ENCODE measurements around the gene LRRC28. TPM values are rescaled to one million over a fixed set of nuclear protein-coding genes. Genes with fewer than 3 reads are reported as not detected.

Gene LRRC28
- total and polyA plus RNA-seq, 2 experiments from 2014 or later: 24.9 to 45.5 TPM

DNA sequence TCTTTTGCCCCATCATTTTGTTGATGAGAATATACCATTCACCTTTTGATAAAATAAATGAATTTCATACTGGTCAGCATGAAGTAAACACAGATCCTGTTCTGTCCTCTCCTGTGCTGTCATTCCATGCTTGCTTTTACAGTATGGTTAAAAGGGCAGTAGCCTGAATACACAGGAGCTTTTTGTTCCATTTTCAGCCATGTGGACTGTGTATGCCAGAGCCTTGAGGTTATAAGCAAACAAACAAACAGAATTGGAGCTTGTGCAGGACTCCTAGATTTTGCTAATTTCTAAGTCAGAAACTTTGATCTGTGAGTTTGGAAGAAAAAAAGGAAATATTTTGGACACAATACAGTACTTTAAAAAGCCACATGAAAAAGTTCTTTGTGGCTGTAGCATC lies 91.9 kb downstream of the LRRC28 start:
- Histone ChIP-seq H3K27me3 (no peaks in the 10 kb centered on the region), H3K9me3 (ENCODE audit: low read depth) (no peaks in the 10 kb centered on the region), H3K36me3 (no peaks in the 10 kb centered on the region), H3K4me1 (ENCODE audit: low read depth) (no peaks in the 10 kb centered on the region), H3K4me3 (no peak overlapping the region), H3K27ac (no peak overlapping the region)
- DNase-seq (ENCODE audit: low read depth in 1 of 2, low spot score in 1 of 2): no peak
- TF ChIP-seq, protein P1, sequence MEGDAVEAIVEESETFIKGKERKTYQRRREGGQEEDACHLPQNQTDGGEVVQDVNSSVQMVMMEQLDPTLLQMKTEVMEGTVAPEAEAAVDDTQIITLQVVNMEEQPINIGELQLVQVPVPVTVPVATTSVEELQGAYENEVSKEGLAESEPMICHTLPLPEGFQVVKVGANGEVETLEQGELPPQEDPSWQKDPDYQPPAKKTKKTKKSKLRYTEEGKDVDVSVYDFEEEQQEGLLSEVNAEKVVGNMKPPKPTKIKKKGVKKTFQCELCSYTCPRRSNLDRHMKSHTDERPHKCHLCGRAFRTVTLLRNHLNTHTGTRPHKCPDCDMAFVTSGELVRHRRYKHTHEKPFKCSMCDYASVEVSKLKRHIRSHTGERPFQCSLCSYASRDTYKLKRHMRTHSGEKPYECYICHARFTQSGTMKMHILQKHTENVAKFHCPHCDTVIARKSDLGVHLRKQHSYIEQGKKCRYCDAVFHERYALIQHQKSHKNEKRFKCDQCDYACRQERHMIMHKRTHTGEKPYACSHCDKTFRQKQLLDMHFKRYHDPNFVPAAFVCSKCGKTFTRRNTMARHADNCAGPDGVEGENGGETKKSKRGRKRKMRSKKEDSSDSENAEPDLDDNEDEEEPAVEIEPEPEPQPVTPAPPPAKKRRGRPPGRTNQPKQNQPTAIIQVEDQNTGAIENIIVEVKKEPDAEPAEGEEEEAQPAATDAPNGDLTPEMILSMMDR (IDR thresholded peaks at IDR 0.05; ENCODE audit: low read depth, low read length): no peak

DNA sequence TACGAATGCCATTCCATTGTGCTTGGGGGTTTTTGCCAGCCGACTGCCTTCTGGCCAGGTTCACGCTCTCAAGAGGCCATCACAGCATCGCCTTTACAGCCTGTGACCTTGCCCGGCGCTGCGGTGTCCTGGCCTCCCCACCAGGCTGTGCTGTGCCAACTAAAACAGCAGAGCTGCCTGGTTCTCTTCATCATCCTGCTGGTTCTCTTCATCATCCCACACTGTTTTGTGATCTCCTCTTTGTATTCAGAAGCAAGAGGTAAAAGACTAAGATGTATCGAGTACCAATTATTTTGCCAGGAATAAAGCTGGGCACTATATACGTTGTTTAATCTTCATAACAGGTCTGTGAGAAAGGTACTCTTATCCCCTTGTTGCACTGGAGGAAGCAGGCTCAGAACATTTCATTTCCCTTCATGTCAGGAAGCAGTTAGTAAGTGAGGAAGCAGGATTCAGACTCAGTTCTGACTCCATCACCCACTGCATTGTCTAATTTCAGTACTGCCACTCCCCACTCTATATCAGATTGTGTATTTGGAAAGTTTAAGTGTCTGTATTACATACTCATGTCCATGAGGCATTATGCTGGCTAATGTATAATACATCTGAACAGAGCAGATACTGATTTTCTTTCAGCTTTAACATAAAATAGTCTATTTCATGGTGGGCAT lies 92.7 kb downstream of the LRRC28 start:
- Histone ChIP-seq H3K36me3 (no peaks in the 10 kb centered on the region), H3K27me3 (no peaks in the 10 kb centered on the region), H3K9me3 (ENCODE audit: low read depth) (no peaks in the 10 kb centered on the region), H3K4me1 (ENCODE audit: low read depth) (no peaks in the 10 kb centered on the region), H3K27ac (no peak overlapping the region), H3K4me3 (no peak overlapping the region)
- DNase-seq (ENCODE audit: low read depth in 1 of 2, low spot score in 1 of 2): peak; percentile 9 to 37
- TF ChIP-seq, protein P1 (IDR thresholded peaks at IDR 0.05; ENCODE audit: low read depth, low read length): peak; percentile 40

DNA sequence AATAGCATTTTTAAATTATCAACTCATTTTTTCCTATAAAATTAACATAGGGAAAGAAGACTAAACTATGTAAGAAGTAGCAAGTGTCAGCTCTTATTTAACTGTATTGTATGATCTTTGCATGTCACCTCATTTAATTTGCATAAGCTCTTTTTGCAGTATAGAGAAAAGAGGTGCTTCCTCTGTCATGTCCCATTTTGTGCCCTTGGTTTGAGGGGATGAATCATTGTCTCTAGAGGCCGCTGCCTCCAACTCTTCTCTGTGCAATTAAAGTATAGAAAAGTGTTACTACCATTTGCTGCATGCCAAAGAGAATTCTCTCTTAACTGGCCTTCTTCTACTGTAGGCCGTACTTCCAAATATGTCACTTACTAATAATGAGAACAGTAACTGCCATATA lies 93.4 kb downstream of the LRRC28 start:
- no peak overlapping the region for H3K4me3 ChIP-seq
- TF ChIP-seq, protein P1 (IDR thresholded peaks at IDR 0.05; ENCODE audit: low read depth, low read length): no peak
- no peaks in the 10 kb centered on the region for H3K9me3 ChIP-seq (ENCODE audit: low read depth)
- no peaks in the 10 kb centered on the region for H3K4me1 ChIP-seq (ENCODE audit: low read depth)
- H3K36me3 ChIP-seq: no peaks in the 10 kb centered on the region
- DNase-seq (ENCODE audit: low read depth in 1 of 2, low spot score in 1 of 2): no peak
- no peak overlapping the region for H3K27ac ChIP-seq
- H3K27me3 ChIP-seq: no peaks in the 10 kb centered on the region

DNA sequence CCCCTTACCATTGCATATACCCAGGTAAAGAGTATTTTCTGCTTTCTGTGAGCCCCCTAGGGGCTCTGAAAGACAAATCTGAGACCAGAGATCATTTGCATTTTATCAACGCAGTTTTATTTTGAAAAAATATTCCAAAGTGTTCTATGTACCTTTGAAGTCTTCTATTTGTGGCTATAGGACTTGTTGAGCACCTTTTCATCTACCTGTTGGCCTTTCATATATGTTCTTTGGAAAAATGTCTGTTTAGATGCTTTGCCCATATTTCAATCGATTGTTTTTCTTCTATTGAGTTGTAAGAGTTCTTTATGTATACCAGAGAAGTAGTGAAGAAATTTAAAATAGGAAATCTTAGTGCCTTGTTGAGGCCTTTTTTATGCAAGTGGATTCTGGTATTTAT lies 94.0 kb downstream of the LRRC28 start:
- TF ChIP-seq, protein P1 (IDR thresholded peaks at IDR 0.05; ENCODE audit: low read depth, low read length): no peak
- Histone ChIP-seq H3K36me3 (no peaks in the 10 kb centered on the region), H3K4me3 (no peak overlapping the region), H3K27me3 (no peaks in the 10 kb centered on the region), H3K27ac (no peak overlapping the region), H3K4me1 (ENCODE audit: low read depth) (no peaks in the 10 kb centered on the region), H3K9me3 (ENCODE audit: low read depth) (no peaks in the 10 kb centered on the region)
- DNase-seq (ENCODE audit: low read depth in 1 of 2, low spot score in 1 of 2): no peak

DNA sequence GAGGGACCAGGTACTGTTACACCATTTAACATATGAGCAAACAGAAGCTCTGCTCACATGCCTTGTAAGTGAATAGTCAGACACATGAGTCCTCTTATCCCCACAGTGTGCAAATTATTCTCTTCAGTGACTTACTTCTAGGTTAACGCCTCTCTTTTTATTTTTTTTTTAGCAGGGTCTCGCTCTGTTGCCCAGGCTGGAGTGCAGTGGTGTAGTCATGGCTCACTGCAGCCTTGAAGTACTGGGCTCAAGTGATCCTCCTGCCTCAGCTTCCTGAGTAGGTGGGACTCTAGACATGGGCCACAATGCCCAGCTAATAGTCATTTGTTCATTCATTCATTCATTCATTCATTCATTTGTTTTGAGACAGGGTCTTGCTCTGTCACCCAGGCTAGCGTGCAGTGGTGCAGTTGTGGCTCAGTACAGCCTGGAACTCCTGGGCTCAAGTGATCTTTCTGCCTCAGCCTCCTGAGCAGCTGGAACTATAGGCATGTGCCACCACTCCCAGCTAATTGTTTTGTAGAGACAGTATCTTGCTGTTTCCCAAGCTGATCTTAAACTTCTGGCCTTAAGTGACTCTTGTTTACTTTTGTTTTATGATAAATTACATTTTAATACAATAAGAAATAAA lies 94.7 kb downstream of the LRRC28 start:
- H3K36me3 ChIP-seq: no peaks in the 10 kb centered on the region
- no peaks in the 10 kb centered on the region for H3K27me3 ChIP-seq
- H3K9me3 ChIP-seq (ENCODE audit: low read depth): no peaks in the 10 kb centered on the region
- no peak for DNase-seq (ENCODE audit: low read depth in 1 of 2, low spot score in 1 of 2)
- H3K4me1 ChIP-seq (ENCODE audit: low read depth): no peaks in the 10 kb centered on the region
- TF ChIP-seq, protein P1 (IDR thresholded peaks at IDR 0.05; ENCODE audit: low read depth, low read length): no peak
- no peak overlapping the region for H3K27ac ChIP-seq
- no peak overlapping the region for H3K4me3 ChIP-seq
